ENCODE results near the gene PTPN22. TPM values are rescaled to one million over a fixed set of nuclear protein-coding genes. Genes with fewer than 3 reads are reported as not detected.

PTPN22 gene
- total and polyA plus RNA-seq, 3 donors from 2014 or later: 0.39 to 1.6 (median 1.4) TPM

DNA sequence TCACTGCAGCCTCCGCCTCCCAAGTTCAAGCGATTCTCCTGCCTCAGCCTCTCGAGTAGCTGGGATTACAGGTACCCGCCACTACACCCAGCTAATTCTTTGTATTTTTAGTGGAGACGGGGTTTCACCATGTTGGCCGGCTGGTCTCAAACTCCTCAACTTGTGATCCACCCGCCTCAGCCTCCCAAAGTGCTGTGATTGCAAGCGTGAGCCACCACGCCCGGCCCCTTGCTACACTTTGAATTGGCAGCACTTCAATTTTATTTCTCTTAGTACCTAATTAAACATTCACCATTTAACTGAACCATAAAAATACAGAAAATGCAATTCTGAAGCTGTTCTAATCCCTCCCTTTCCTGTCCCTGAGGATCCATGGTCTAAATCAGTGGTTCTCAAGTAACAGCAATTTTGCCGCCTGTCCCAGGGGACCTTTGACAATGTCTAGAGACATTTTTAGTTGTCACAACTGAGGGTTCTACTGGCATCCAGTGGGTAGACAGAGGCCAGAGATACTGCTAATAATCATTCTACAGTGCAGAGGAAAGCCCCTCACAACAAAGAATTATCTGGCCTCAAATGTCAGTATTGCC lies 20.2 kb upstream of the PTPN22 start:
- H3K36me3 ChIP-seq (ENCODE audit: low read depth, missing control alignments): no peaks in the 10 kb centered on the region
- no peak overlapping the region for H3K4me3 ChIP-seq
- WGBS, 2 donors: 90 to 94% methylated on average over 11 of the region's 11 CpGs
- intact Hi-C loops (cut with DNase I; ENCODE audit: low total_unique reads): no loop called here
- no peaks in the 10 kb centered on the region for H3K9me3 ChIP-seq
- no peak for DNase-seq
- H3K27me3 ChIP-seq: no peaks in the 10 kb centered on the region
- no peak overlapping the region for H3K27ac ChIP-seq
- H3K4me1 ChIP-seq: no peaks in the 10 kb centered on the region
- no peak for TF ChIP-seq POLR2A (IDR thresholded peaks at IDR 0.05)
- TF ChIP-seq, protein P1, sequence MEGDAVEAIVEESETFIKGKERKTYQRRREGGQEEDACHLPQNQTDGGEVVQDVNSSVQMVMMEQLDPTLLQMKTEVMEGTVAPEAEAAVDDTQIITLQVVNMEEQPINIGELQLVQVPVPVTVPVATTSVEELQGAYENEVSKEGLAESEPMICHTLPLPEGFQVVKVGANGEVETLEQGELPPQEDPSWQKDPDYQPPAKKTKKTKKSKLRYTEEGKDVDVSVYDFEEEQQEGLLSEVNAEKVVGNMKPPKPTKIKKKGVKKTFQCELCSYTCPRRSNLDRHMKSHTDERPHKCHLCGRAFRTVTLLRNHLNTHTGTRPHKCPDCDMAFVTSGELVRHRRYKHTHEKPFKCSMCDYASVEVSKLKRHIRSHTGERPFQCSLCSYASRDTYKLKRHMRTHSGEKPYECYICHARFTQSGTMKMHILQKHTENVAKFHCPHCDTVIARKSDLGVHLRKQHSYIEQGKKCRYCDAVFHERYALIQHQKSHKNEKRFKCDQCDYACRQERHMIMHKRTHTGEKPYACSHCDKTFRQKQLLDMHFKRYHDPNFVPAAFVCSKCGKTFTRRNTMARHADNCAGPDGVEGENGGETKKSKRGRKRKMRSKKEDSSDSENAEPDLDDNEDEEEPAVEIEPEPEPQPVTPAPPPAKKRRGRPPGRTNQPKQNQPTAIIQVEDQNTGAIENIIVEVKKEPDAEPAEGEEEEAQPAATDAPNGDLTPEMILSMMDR (IDR thresholded peaks at IDR 0.05): no peak

DNA sequence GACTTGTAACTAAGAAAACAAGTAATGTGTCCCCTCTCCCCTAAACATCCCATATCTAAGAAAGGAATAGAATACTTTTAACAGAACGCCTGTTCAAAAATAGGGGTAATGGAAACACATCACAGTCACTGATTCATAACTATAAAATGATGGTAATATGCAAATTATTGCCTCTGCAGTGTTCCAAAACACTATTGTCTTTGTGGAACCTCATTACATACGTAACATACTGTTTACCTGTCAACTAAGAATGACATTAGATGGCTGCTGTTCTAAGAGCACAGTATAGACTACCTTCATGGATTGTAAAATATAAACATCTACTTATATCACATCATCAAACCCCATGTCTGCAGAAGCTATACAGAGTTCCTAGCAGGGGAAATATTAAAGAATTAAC lies 19.3 kb upstream of the PTPN22 start:
- 50 to 70% methylated on average over 2 of the region's 2 CpGs for WGBS, 2 donors
- H3K4me3 ChIP-seq: no peak overlapping the region
- no peak for TF ChIP-seq POLR2A (IDR thresholded peaks at IDR 0.05)
- TF ChIP-seq, protein P1 (IDR thresholded peaks at IDR 0.05): no peak
- no peaks in the 10 kb centered on the region for H3K4me1 ChIP-seq
- DNase-seq: no peak
- no peaks in the 10 kb centered on the region for H3K36me3 ChIP-seq (ENCODE audit: low read depth, missing control alignments)
- intact Hi-C loops (cut with DNase I; ENCODE audit: low total_unique reads): no loop called here
- H3K27ac ChIP-seq: no peak overlapping the region
- no peaks in the 10 kb centered on the region for H3K27me3 ChIP-seq
- H3K9me3 ChIP-seq: no peaks in the 10 kb centered on the region

DNA sequence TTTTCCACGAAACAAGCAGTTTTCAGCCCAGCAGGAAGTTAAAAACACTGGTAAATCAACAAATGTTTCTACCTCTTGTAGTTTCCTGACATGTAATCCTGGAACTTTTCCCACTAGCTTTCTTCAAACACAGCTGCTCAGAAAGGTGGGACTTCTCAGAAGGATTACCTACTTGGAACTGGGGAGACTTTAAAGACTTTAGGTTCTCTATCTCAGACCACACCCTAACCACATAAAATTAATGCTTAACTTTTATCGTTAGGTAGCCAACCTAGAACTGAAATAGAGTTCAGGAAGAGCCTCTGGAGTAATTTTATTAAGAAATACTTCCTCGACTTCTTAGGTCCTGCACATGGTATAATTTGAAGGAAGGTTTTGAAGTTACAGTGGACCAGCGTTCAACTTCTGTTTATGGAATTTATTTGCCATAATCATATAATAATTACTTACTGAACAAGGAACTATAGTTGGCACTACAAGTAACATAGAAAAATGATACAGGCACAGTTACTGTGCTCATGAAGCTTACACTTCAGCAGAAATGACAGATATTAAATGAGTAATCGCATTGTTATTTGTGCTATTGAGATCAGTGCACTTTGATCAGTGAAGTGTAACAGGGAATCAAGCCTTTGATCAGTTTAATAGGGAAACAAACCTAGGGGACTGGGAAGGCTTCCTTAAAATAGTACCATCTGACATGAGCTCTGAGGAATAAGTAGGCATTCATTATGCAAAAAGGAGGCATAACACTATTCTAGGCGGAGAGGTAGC lies 16.1 kb upstream of the PTPN22 start, which contains the start of gene BCL2L15:
TSS of gene BCL2L15 (minus strand) at position 180 of the 774 bp plus-strand sequence. CDS start 206 bp downstream, outside the sequence.
- Histone ChIP-seq H3K4me3 (no peak within 1 kb of the TSS), H3K4me1 (no peaks in the 10 kb centered on the region), H3K9me3 (no peaks in the 10 kb centered on the region), H3K27me3 (no peaks in the 10 kb centered on the region), H3K27ac (no peak within 1 kb of the TSS), H3K36me3 (ENCODE audit: low read depth, missing control alignments) (no peaks in the 10 kb centered on the region)
- DNase-seq: no peak
- 81 to 85% methylated on average over 6 of the region's 6 CpGs for WGBS, 2 donors
- TF ChIP-seq, protein P1 (IDR thresholded peaks at IDR 0.05): no peak
- TF ChIP-seq POLR2A (IDR thresholded peaks at IDR 0.05): no peak
- intact Hi-C loops (cut with DNase I; ENCODE audit: low total_unique reads): no loop called here

DNA sequence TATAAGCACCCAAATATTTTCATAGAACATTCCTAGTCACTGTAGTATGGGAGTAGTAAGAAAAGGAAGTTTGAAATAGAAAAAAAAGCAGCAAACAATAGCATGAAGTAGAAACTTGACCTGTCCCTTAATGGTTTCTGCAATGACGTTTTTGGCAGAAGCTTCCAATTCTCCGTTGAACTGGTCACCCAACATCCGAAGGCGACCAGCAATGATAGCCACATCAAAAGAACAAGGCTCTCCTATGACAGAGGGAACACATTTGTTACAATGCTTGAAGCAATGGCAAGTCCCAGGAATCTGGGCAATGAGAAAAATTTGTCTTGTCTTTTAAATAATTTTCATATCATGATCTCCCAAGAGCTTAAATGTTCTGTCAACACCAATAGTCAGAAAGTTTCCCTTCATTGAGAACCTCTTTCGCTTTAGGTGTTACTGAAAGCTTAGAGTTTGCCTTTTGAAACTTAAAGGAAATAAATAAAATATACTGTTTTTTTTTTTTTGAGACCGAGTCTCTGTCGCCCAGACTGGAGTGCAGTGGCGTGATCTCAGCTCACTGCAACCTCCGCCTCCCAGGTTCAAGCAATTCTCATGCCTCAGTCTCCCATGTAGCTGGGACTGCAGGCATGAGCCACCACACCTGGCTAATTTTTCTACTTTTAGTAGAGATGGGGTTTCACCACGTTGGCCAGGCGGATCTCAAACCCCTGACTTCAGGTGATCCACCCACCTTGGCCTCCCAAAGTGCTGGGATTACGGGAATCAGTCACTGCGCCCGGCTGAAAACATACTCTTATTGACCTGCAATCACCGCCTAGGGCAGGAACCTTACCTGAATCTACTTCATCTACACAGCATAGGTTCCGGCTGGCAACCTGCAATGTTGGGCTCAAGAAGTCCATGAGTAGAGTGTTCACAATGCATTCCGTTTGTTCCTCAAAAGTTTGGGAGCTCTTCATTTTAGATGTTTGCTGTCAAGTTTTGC lies 15.2 kb upstream of the PTPN22 start:
- Histone ChIP-seq H3K9me3 (no peaks in the 10 kb centered on the region), H3K36me3 (ENCODE audit: low read depth, missing control alignments) (no peaks in the 10 kb centered on the region), H3K27me3 (no peaks in the 10 kb centered on the region), H3K4me1 (no peaks in the 10 kb centered on the region), H3K4me3 (no peak overlapping the region), H3K27ac (no peak overlapping the region)
- intact Hi-C loops (cut with DNase I; ENCODE audit: low total_unique reads): no loop called here
- TF ChIP-seq, protein P1 (IDR thresholded peaks at IDR 0.05): no peak
- TF ChIP-seq POLR2A (IDR thresholded peaks at IDR 0.05): no peak
- no peak for DNase-seq
- WGBS, 2 donors: 87 to 90% methylated on average over 17 of the region's 17 CpGs

All from testis (tissue), 3 donors.